CD14-positive monocyte (primary cell): ENCODE results near the gene NOTCH3. TPM values are rescaled to one million over a fixed set of nuclear protein-coding genes. Genes with fewer than 3 reads are reported as not detected.

Source experiments
- DNase-seq, 3 donors: peaks; one replicate each; pipeline ENCODE4 v3.0.0-alpha.2; 2011 to 2022
- H2AFZ ChIP-seq: 2 replicates; pipeline ENCODE4 v1.6.0; 2012; ENCODE audit warnings: mild to moderate bottlenecking, low read depth, low read length, inconsistent platforms; ENCODE audit not compliant: insufficient read depth, poor library complexity, severe bottlenecking
- H3K27ac ChIP-seq, 2 donors: 1 replicate in 1 of 2; 2 replicates in 1 of 2; pipeline ENCODE4 v1.5.1; 2012 to 2013; ENCODE audit warnings: low read length in 2 of 2, control low read depth in 1 of 2, inconsistent platforms in 1 of 2, low read depth in 1 of 2, mild to moderate bottlenecking in 1 of 2
- H3K27me3 ChIP-seq, 2 donors: one replicate each; pipeline versions ENCODE4 v1.6.0 to v1.6.1; 2011 to 2013; ENCODE audit warnings: low read length in 2 of 2; ENCODE audit not compliant: control insufficient read depth in 2 of 2, insufficient read depth in 2 of 2
- H3K36me3 ChIP-seq, 2 donors: replicated peaks in 1 of 2; 1 replicate in 1 of 2; 2 replicates in 1 of 2; pipeline versions ENCODE4 v1.5.1 to v1.6.1; 2012 to 2013; ENCODE audit warnings: low read length in 2 of 2, control low read depth in 1 of 2, inconsistent platforms in 1 of 2, mild to moderate bottlenecking in 1 of 2; ENCODE audit not compliant: insufficient read depth in 2 of 2, control insufficient read depth in 1 of 2
- H3K4me1 ChIP-seq, 2 donors: 1 replicate in 1 of 2; 2 replicates in 1 of 2; pipeline versions ENCODE4 v1.5.1 to v1.6.1; 2012 to 2013; ENCODE audit warnings: low read length in 2 of 2, control low read depth in 1 of 2, inconsistent platforms in 1 of 2, mild to moderate bottlenecking in 1 of 2, moderate library complexity in 1 of 2; ENCODE audit not compliant: insufficient read depth in 2 of 2, control insufficient read depth in 1 of 2
- H3K4me2 ChIP-seq: replicated peaks from 2 replicates; pipeline ENCODE3; 2012; ENCODE audit warnings: low read length, moderate library complexity, mild to moderate bottlenecking; ENCODE audit not compliant: poor library complexity, severe bottlenecking; ENCODE audit errors: extremely low read depth
- H3K4me3 ChIP-seq, 3 experiments: fragments of 200-600 bp in 1 of 3; sonication (generic) in 1 of 3; replicated peaks in 1 of 3; 1 replicate in 2 of 3; 2 replicates in 1 of 3; pipeline ENCODE4 v1.5.1; 2011 to 2013; ENCODE audit warnings: low read length in 3 of 3, mild to moderate bottlenecking in 3 of 3, control low read depth in 2 of 3, low read depth in 2 of 3, inconsistent platforms in 1 of 3, moderate library complexity in 1 of 3
- H3K79me2 ChIP-seq: 2 replicates; pipeline ENCODE4 v1.6.0; 2012; ENCODE audit warnings: mild to moderate bottlenecking, control low read depth, inconsistent platforms, low read length, moderate library complexity; ENCODE audit not compliant: insufficient read depth
- H3K9ac ChIP-seq: 2 replicates; pipeline ENCODE4 v1.6.0; 2017; ENCODE audit warnings: low read length, mild to moderate bottlenecking; ENCODE audit not compliant: insufficient read depth, poor library complexity, severe bottlenecking
- H3K9me3 ChIP-seq, 2 donors: replicated peaks in 1 of 2; 1 replicate in 1 of 2; 2 replicates in 1 of 2; pipeline versions ENCODE4 v1.5.1 to v1.6.1; 2012 to 2013; ENCODE audit warnings: low read length in 2 of 2, control low read depth in 1 of 2; ENCODE audit not compliant: control insufficient read depth in 1 of 2, insufficient read depth in 1 of 2
- H4K20me1 ChIP-seq: 2 replicates; pipeline ENCODE4 v1.6.0; 2012; ENCODE audit warnings: mild to moderate bottlenecking, low read length, control low read depth, moderate library complexity; ENCODE audit not compliant: insufficient read depth
- H3K27ac Mint-ChIP-seq, 7 donors: one replicate each; pipeline ENCODE4 v1.8.0; 2020; ENCODE audit warnings: mild to moderate bottlenecking in 7 of 7, mixed read lengths in 7 of 7, moderate library complexity in 6 of 7, inconsistent platforms in 2 of 7
- H3K27me3 Mint-ChIP-seq, 3 donors: one replicate each; pipeline ENCODE4 v1.8.0; 2021 to 2022; ENCODE audit warnings: low read depth in 3 of 3, mild to moderate bottlenecking in 3 of 3, mixed read lengths in 3 of 3, moderate library complexity in 3 of 3, inconsistent platforms in 1 of 3
- H3K36me3 Mint-ChIP-seq, 2 donors: one replicate each; pipeline ENCODE4 v1.8.0; 2020; ENCODE audit warnings: mixed read lengths in 2 of 2, inconsistent platforms in 1 of 2, mild to moderate bottlenecking in 1 of 2
- H3K4me1 Mint-ChIP-seq: one replicate; pipeline ENCODE4 v1.8.0; 2020; ENCODE audit warnings: mild to moderate bottlenecking, mixed read lengths
- H3K4me3 Mint-ChIP-seq, 2 donors: one replicate each; pipeline ENCODE4 v1.8.0; 2020; ENCODE audit warnings: mild to moderate bottlenecking in 2 of 2, mixed read lengths in 2 of 2, moderate library complexity in 1 of 2
- H3K9me3 Mint-ChIP-seq, 7 donors: one replicate each; pipeline ENCODE4 v1.8.0; 2020 to 2022; ENCODE audit warnings: mixed read lengths in 7 of 7, mild to moderate bottlenecking in 6 of 7, moderate library complexity in 6 of 7, inconsistent platforms in 2 of 7
- CTCF ChIP-seq: fragments of 200-600 bp; IDR thresholded peaks from one replicate; pipeline ENCODE4 v1.8.0; 2022; ENCODE audit warnings: antibody characterized with exemption, mild to moderate bottlenecking
- WGBS: methylation state at CpG from one replicate; pipeline ENCODE4 v1.1.5; 2013; ENCODE audit warnings: missing lambda C conversion rate; ENCODE audit not compliant: insufficient coverage; 5-methylcytosine and 5-hydroxymethylcytosine counted together
- intact Hi-C, 2 donors: fragments of 100-400 bp; cut with micrococcal nuclease; formaldehyde crosslinking; loops; one replicate each; pipeline versions ENCODE4 v1.15.0 to v1.15.1; 2023
- polyA plus RNA-seq, 3 donors: library from polyadenylated mRNA; depleted of rRNA in 1 of 3; unstranded in 2 of 3; stranded (reverse) in 1 of 3; fragments of 300-500 nt in 2 of 3; fragments of >200 nt in 1 of 3; fragmentation: Illumina TruSeq in 2 of 3; gene quantifications; 1 replicate in 2 of 3; 2 replicates in 1 of 3; pipeline ENCODE4 v1.2.3, GENCODE V29; 2012 to 2021

The NOTCH3 gene
- polyA plus RNA-seq, 3 donors = 0.05 to 0.51 TPM; not detected in 1

GRCh38 chr19:15147090-15147489 lies 53.7 kb downstream of the NOTCH3 start:
- TF ChIP-seq CTCF = no peak
- Histone ChIP-seq H3K79me2 (no peaks in the 10 kb centered on the region), H3K9me3 (no peaks in the 10 kb centered on the region), H3K9ac (no peak overlapping the region), H3K4me3 (no peak overlapping the region), H3K4me1 (peaks cover 13 to 15% of the 10 kb centered on the region in 2 donors), H3K4me2 (no peak overlapping the region), H2AFZ (no peak overlapping the region), H3K27ac (no peak overlapping the region), H3K36me3 (no peaks in the 10 kb centered on the region), H4K20me1 (no peaks in the 10 kb centered on the region), H3K27me3 (no peaks in the 10 kb centered on the region)
- intact Hi-C loops = no loop called here
- DNase-seq = no peak
- Mint-ChIP-seq H3K4me1 (peaks cover 17% of the 10 kb centered on the region), H3K36me3 (no peaks in the 10 kb centered on the region), H3K9me3 (no peaks in the 10 kb centered on the region), H3K27me3 (peaks cover 6 to 12% (median 11%) of the 10 kb centered on the region in 3 donors), H3K4me3 (no peak overlapping the region), H3K27ac (no peak overlapping the region)
- WGBS = no CpG with 5 or more reads among the region's 1 CpG

- H4K20me1 ChIP-seq = no peaks in the 10 kb centered on the region
- no peaks in the 10 kb centered on the region for H3K79me2 ChIP-seq
- peak overlapping the region in 1 of 7 donors; percentile 8 for H3K27ac Mint-ChIP-seq
- H3K27ac ChIP-seq = no peak overlapping the region
- no peak for TF ChIP-seq CTCF
- intact Hi-C loops = no loop called here
- no peak overlapping the region for H3K4me2 ChIP-seq
- H3K4me1 Mint-ChIP-seq = peaks cover under 1% of the 10 kb centered on the region
- peaks cover 6 to 8% (median 8%) of the 10 kb centered on the region in 3 donors for H3K27me3 Mint-ChIP-seq
- H3K4me3 ChIP-seq = no peak overlapping the region
- no peaks in the 10 kb centered on the region for H3K4me1 ChIP-seq
- H3K9me3 ChIP-seq = peaks cover 5 to 13% of the 10 kb centered on the region in 2 donors
- H3K4me3 Mint-ChIP-seq = no peak overlapping the region
- no peaks in the 10 kb centered on the region for H3K27me3 ChIP-seq
- DNase-seq = no peak
- no peaks in the 10 kb centered on the region for H3K36me3 ChIP-seq
- 90% methylated on average over 1 of the region's 1 CpG for WGBS
- no peak overlapping the region for H3K9ac ChIP-seq
- H3K9me3 Mint-ChIP-seq = peaks cover 4 to 21% (median 13%) of the 10 kb centered on the region in 7 donors
- H3K36me3 Mint-ChIP-seq = no peaks in the 10 kb centered on the region
- H2AFZ ChIP-seq = no peak overlapping the region
These were observed 56.6 kb downstream of the NOTCH3 start for GRCh38 chr19:15144046-15144646.
